ENCODE measurements around the gene RPP40. TPM values are rescaled to one million over a fixed set of nuclear protein-coding genes. Genes with fewer than 3 reads are reported as not detected.
A peak's percentile ranks its signal among the peaks of the same experiment; 100 is the strongest.
"Not testable (repeated sequence)": the region's sequence is repeated elsewhere in the genome, so short reads cannot be mapped to it uniquely, and the experiment has no call there.

Gene RPP40, protein sequence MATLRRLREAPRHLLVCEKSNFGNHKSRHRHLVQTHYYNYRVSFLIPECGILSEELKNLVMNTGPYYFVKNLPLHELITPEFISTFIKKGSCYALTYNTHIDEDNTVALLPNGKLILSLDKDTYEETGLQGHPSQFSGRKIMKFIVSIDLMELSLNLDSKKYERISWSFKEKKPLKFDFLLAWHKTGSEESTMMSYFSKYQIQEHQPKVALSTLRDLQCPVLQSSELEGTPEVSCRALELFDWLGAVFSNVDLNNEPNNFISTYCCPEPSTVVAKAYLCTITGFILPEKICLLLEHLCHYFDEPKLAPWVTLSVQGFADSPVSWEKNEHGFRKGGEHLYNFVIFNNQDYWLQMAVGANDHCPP
- total RNA-seq (2014; rRNA removed; shearing (Covaris generic)): 24.7 and 30.6 TPM in 2 replicates

DNA sequence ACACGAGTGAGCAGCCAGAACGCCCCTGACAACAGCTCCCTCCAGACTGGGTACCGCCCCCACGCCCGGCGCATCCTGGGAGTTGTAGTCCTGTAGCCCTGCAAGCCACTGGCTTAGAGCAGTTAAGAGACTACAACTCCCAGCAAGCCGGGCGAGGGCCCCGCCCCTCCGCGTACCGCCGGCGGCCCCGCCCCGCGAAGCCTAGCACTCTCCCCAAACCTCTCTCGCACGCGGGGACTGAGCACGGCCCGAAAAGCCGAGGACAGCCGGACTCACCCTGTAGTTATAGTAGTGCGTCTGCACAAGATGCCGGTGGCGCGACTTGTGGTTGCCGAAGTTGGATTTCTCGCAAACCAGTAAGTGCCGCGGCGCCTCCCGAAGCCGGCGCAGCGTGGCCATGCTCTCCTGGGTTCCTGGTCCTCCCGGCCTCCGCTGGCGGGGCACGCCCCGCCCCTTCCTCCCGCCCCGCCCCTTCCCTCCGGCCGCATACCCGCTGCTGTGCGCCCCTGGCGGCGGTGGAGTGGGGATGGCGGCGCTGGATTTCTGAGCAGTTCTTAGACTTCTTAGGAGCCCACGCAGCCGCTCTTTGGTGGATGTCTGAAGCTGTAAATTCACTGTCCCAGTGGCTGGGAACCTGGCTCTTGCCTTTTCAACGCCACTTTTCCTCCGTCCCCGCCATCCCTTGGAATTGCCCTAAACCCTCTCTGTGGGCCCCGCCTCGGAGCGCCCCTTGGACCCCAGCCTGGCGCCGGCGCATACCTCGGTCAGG lies at the start of gene RPP40:
Gene RPP40, minus strand, starts transcription at position 434 of the 769 bp plus-strand sequence. Its CDS starts 35 bp downstream, at position 399.
- H3K27ac ChIP-seq: peak within 1 kb of the TSS; percentile 83
- peak within 1 kb of the TSS; percentile 77 for H3K4me3 ChIP-seq
- H3K27me3 ChIP-seq: no peaks in the 10 kb centered on the region
- no peaks in the 10 kb centered on the region for H3K4me1 ChIP-seq
- H3K36me3 ChIP-seq: peaks cover 4% of the 10 kb centered on the region; the same call in 1 of the 2 replicates
- H3K9me3 ChIP-seq (replicated peaks): no peaks in the 10 kb centered on the region
- DNase-seq: peak; percentile 96

DNA sequence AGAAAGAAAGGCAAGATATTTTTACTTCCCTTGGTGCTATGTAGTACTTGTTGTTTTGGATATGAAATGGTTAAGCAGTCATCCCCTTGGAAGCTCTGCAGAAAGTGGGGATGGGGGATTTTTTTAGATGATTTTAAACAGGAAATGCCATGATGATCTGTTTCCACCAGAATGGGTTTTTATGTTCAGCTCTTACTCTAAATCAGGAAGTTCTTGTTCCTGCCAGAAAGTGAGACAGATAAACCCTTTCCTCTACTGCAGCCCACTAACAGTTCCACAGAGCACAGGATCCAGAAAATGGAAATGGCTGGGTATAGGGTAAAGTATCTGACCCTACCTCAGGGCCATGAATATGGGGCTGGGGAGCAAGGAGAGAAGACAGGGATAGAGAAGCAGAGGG lies 49.2 kb upstream of the RPP40 start:
- DNase-seq: no peak
- peaks cover 7% of the 10 kb centered on the region; the same call in 1 of the 2 replicates for H3K4me1 ChIP-seq
- no peaks in the 10 kb centered on the region for H3K36me3 ChIP-seq
- no peaks in the 10 kb centered on the region for H3K27me3 ChIP-seq
- no peak overlapping the region for H3K4me3 ChIP-seq
- no peak overlapping the region for H3K27ac ChIP-seq
- H3K9me3 ChIP-seq (replicated peaks): no peaks in the 10 kb centered on the region

DNA sequence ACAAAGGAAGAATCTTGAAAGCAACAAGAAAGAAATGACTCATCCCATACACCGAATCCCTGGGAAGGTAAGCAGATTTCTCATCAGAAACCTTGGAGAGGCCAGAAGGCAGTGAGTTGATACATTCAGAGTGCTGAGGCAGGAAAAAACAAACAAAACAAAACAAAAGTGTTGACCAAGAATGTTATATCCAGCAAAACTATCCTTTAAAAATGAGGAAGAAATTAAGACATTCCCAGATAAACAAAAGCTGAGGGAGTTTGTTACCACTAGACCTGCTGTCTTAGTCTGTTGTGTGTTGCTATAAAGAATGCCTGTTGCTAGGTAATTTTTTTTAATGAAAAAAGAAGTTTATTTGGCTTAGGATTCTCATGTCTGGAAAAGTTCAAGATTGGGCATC lies 47.6 kb upstream of the RPP40 start:
- Histone ChIP-seq H3K4me1 (peaks cover 7% of the 10 kb centered on the region; the same call in 1 of the 2 replicates), H3K27me3 (no peaks in the 10 kb centered on the region), H3K27ac (no peak overlapping the region), H3K9me3 (replicated peaks) (no peaks in the 10 kb centered on the region), H3K36me3 (no peaks in the 10 kb centered on the region), H3K4me3 (no peak overlapping the region)
- no peak for DNase-seq

DNA sequence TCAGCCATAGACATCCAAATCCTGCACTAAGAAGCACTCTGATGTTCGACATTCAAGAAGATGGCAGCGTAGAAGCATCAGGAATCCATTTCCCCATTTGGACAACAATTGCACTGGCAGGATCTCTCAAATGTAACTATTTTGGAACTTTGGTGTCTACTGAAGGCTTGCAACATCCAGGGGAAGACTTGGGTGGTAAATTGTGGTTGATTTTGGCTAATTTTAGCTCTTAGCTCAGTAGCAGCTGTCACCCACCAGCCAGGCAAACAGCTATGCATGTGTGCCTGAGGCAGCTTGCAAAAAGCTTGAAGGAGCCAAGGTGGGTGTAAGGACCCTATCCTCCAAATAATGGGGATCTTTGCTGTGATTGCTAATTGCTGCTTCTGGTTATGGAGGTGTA lies 46.2 kb upstream of the RPP40 start:
- H3K4me3 ChIP-seq: no peak overlapping the region
- no peaks in the 10 kb centered on the region for H3K36me3 ChIP-seq
- H3K4me1 ChIP-seq: peaks cover 7% of the 10 kb centered on the region; the same call in 1 of the 2 replicates
- peak; percentile 45 to 59 for DNase-seq
- H3K9me3 ChIP-seq (replicated peaks): no peaks in the 10 kb centered on the region
- no peaks in the 10 kb centered on the region for H3K27me3 ChIP-seq
- no peak overlapping the region for H3K27ac ChIP-seq

DNA sequence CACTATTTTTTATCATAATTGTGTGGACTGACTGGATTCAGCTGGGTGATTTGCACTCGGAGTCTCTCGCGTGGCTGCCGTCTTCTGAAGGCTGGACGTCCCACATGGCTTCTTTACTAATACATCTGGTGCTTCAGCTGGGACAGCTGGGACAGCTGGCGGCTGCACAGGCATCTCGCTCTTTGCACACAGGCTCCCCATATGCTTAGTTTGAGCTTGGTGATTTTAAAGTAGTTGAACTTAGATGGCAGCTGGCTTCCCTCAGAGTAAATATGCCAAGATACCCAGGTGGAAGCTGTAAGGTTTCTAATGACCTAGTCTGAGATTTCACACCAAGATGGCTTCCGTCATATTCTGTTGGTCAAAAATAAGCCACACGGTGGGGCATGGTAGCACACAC lies 42.6 kb upstream of the RPP40 start:
- Histone ChIP-seq H3K36me3 (no peaks in the 10 kb centered on the region), H3K9me3 (replicated peaks) (no peaks in the 10 kb centered on the region), H3K27me3 (no peaks in the 10 kb centered on the region), H3K27ac (no peak overlapping the region), H3K4me3 (no peak overlapping the region), H3K4me1 (peaks cover 7% of the 10 kb centered on the region; the same call in 1 of the 2 replicates)
- DNase-seq: no peak

DNA sequence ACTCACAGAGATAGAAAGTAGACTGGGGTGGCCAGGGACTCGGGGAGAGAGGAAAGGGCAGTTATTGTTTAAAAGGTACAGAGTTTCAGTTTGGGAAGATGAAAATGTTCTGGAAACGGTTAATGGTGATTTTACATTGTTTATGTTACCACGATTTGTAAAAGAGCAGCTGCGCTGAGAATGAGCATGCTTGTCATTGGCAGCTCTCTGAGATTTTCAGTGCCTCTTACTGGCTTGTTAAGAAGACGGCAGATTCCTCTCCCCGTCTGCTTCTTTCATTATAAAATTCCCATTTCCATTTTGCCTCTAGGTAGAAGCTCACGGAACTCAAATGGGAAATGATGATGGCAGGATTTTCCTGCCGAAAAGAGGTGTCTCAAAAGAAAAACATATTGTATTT lies 41.6 kb upstream of the RPP40 start:
- H3K27me3 ChIP-seq: no peaks in the 10 kb centered on the region
- H3K9me3 ChIP-seq (replicated peaks): no peaks in the 10 kb centered on the region
- H3K4me1 ChIP-seq: peaks cover 7% of the 10 kb centered on the region; the same call in 1 of the 2 replicates
- H3K36me3 ChIP-seq: no peaks in the 10 kb centered on the region
- no peak overlapping the region for H3K4me3 ChIP-seq
- no peak for DNase-seq
- H3K27ac ChIP-seq: no peak overlapping the region

DNA sequence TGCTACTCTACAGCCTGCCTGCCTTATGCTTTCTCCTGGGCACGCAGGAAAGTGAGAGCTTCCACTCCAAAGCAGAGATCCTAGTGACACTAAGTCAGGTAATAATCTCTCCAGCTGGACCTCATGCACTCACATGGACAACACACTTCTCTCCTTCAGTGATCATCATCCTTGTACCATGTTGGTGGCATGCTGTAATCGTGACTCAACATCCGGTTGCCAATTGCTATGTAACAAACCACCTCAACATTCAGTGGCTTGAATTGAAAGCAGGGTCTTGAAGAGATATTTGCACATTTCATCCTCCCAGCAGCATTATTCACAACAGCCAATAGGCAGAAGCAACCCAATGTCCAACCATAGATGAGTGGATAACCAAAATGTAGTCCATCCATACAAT lies 41.0 kb upstream of the RPP40 start:
- no peak overlapping the region for H3K27ac ChIP-seq
- no peaks in the 10 kb centered on the region for H3K27me3 ChIP-seq
- DNase-seq: no peak

DNA sequence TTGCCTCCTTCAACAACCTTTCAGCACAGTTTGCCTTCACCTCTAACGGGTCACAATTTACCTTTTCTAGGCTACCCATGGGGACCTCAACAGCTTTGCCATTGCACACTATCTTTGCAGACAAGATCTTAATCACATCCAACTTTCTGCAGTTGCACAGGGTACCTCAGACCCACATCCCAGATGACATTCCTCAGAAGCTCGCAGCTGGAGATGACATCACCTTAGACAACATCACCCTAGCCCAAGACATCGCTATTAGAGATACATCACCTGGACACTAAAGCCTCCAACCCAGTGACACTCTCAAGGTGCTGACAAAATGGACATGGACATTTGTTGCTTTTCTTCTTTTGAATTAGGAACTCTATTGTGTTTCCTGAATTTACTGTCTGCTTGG lies 38.6 kb upstream of the RPP40 start:
- Histone ChIP-seq H3K36me3 (no peaks in the 10 kb centered on the region), H3K4me3 (no peak overlapping the region), H3K27me3 (no peaks in the 10 kb centered on the region), H3K9me3 (replicated peaks) (no peaks in the 10 kb centered on the region), H3K27ac (no peak overlapping the region), H3K4me1 (no peaks in the 10 kb centered on the region)
- no peak for DNase-seq

More for the DNA sequence above, 41.0 kb upstream of the RPP40 start:
- H3K9me3 ChIP-seq (replicated peaks): no peaks in the 10 kb centered on the region
- H3K36me3 ChIP-seq: no peaks in the 10 kb centered on the region
- peaks cover 2% of the 10 kb centered on the region; the same call in 1 of the 2 replicates for H3K4me1 ChIP-seq
- no peak overlapping the region for H3K4me3 ChIP-seq

DNA sequence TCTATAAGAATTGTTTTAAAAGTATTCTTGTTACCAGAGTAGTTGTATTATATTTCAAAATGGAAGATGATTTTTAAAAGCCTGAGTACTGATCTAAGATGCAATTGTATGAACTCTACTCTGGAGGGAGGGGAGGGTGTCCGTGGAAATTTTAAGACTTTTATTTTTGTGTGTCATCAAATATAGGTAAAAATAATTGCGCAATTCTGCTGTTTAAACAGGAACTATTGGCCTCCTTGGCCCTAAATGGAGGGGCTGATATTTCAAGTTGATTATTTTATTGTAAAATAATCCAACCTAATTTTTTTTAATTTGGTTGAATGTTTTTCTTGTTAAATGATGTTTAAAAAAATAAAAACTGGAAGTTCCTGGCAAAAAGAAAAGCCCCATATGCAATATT lies 38.1 kb upstream of the RPP40 start:
- Histone ChIP-seq H3K27me3 (no peaks in the 10 kb centered on the region), H3K4me3 (no peak overlapping the region), H3K9me3 (replicated peaks) (no peaks in the 10 kb centered on the region), H3K4me1 (no peaks in the 10 kb centered on the region), H3K27ac (no peak overlapping the region), H3K36me3 (no peaks in the 10 kb centered on the region)
- DNase-seq: no peak

DNA sequence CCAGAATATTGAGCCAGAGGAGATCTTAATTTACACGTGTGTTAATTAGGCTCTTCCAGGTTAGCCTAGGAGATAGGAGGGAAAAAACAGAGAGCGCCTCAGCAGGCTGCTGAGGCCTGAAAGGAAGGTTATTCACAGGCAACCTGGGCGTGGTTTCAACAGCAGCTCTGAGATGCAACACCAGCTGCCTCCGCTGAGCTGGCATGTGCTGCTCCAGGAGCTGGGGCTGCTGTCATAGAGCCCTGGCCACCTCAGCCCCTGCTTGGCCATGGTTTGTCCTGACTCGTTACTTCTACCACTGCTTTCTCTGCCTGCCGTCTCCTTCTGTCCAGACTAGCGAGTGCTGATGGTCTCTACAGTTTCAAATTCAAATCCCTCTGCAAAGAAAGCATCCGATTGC lies 32.4 kb upstream of the RPP40 start:
- H3K27ac ChIP-seq: no peak overlapping the region
- no peak overlapping the region for H3K4me3 ChIP-seq
- DNase-seq: peak; percentile 79 to 86
- peaks cover 6% of the 10 kb centered on the region for H3K4me1 ChIP-seq
- H3K9me3 ChIP-seq (replicated peaks): no peaks in the 10 kb centered on the region
- no peaks in the 10 kb centered on the region for H3K27me3 ChIP-seq
- no peaks in the 10 kb centered on the region for H3K36me3 ChIP-seq

DNA sequence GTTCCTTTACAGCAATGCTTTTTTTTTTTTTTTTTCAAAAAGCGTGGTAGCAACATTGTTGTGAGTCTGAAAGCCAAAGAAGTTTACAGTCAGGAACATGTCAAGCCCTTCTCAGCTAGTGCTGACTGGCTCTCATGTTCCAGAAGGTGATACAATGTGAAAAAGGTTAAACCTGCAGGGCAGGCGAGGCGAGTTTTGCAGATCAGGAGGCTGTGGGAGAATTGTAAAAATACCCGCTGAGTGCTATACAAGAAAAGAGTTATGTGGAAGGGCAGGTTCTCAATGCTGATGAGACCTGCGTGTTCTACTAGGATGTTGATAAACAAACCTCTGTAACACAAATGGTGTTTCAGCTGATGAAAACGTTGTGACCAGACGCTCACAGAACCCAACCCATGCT lies 30.9 kb upstream of the RPP40 start:
- Histone ChIP-seq H3K27ac (no peak overlapping the region), H3K9me3 (replicated peaks) (no peaks in the 10 kb centered on the region), H3K36me3 (no peaks in the 10 kb centered on the region), H3K27me3 (no peaks in the 10 kb centered on the region), H3K4me1 (peaks cover 6% of the 10 kb centered on the region), H3K4me3 (no peak overlapping the region)
- no peak for DNase-seq

DNA sequence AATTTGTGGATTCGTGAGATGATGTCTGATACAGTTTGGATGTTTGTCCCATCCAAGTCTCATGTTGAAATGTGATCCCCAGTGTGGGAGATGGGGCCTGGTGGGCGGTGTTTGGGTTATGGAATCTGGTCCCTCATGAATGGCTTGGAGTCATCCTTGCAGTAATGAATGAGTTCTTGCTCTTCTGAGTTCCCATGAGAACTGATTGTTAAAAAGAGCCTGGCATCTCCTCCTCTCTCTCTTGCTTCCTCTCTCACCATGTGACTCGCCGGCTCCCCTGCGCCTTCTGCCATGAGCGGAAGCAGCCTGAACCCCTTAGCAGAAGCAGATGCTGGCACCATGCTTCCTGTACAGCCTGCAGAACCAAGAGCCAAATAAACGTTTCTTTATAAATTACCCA lies 30.5 kb upstream of the RPP40 start:
- Histone ChIP-seq H3K27me3 (no peaks in the 10 kb centered on the region), H3K4me3 (no peak overlapping the region), H3K9me3 (replicated peaks) (no peaks in the 10 kb centered on the region), H3K36me3 (no peaks in the 10 kb centered on the region), H3K4me1 (peaks cover 7% of the 10 kb centered on the region), H3K27ac (no peak overlapping the region)
- DNase-seq: no peak

DNA sequence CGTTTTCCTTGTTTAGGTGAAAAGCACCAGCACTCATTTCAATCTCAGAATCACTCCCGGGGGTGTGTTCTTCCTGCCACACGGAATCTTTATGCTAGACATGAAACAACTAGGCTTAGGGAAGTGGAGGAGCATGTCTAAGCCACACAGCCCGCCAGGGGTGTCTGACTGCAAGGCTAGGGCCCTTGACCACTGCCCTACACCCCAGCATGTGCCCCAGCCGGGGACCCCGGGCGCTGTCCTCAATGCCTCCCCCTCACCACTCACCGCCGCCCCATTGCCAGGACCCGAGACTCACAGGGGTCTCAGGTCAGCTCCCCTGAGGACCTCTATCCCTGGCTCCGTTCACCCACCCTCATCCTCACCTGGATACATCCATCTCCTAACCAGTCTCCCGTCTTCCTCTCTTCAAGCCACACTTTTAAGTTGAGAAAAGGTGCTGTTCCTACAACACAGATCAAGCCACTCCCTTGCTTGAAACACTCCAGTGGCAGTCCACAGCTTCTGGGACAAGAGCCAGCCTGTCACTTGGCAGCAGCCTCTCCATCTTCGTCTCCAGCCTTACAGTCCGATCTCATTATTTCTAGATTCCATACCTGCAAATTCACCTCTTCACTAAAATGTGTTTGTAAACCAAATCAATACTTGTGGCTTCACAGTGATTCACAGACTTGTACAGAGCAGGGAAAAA lies 29.5 kb upstream of the RPP40 start:
- not testable (repeated sequence) for DNase-seq, H3K27me3 ChIP-seq

DNA sequence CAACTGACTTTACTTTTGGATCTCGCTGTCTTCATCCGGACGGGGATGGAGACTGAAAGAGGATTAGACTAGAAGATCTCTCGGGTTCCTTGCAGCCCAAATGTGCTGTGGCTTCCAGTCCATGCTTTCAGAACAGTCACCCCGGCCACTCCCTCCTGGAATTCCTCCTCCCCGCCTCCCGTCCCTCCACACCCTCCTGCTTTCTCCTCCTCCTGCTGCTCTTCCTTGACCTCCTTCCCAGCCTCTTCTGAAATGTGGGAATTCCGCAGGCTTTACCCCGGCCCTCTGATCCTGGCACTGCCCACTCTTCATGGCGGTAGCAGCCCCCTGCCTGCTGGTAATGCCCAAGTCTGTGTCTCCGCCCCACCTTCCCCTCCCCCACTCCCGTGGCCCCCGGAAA lies 28.9 kb upstream of the RPP40 start:
- DNase-seq: peak; percentile 45 to 55

More for the DNA sequence above, 29.5 kb upstream of the RPP40 start:
- H3K27ac ChIP-seq; H3K36me3 ChIP-seq; H3K9me3 ChIP-seq (replicated peaks); H3K4me3 ChIP-seq: not testable (repeated sequence)
- peaks cover 14% of the 10 kb centered on the region for H3K4me1 ChIP-seq

DNA sequence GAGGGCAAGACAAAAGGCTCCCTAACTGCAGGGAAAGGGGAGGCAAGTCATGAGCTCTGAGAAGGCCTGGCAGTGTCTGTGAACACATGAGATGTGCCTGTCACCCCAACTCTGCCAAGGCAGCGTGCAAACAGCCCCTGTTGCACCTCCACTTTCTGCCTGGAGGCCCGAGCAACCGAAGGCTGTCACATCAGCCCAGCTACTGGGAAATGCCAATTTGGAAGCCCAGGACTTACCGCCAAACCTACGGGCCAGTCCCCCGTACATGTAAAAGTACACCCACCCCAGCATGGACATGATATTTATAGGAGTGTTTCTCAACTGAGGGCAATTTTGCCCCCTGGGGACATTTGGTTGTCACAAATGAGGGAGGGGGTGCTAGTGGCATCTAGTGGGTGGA lies 27.3 kb upstream of the RPP40 start:
- Histone ChIP-seq H3K4me3 (no peak overlapping the region), H3K27me3 (no peaks in the 10 kb centered on the region), H3K9me3 (replicated peaks) (no peaks in the 10 kb centered on the region), H3K4me1 (peaks cover 10% of the 10 kb centered on the region), H3K27ac (no peak overlapping the region; the same call in 1 of the 2 replicates), H3K36me3 (no peaks in the 10 kb centered on the region)
- no peak for DNase-seq

More for the DNA sequence above, 28.9 kb upstream of the RPP40 start:
- not testable (repeated sequence) for H3K9me3 ChIP-seq (replicated peaks); H3K27ac ChIP-seq; H3K27me3 ChIP-seq; H3K36me3 ChIP-seq
- H3K4me3 ChIP-seq: peak overlapping the region; percentile 42
- peaks cover 14% of the 10 kb centered on the region for H3K4me1 ChIP-seq
